Glomerular endothelial cell (primary cell): ENCODE data around the gene PRPF19. TPM values are rescaled to one million over a fixed set of nuclear protein-coding genes. Genes with fewer than 3 reads are reported as not detected.
"Not testable (repeated sequence)": the region's sequence is repeated elsewhere in the genome, so short reads cannot be mapped to it uniquely, and the experiment has no call there.

Source experiments
- DNase-seq: peaks from one replicate; pipeline ENCODE4 v3.0.0-alpha.2; 2011; ENCODE audit warnings: low read depth, low spot score; ENCODE audit errors: extremely low read depth
- total RNA-seq: library from RNA; depleted of rRNA; stranded (reverse); fragments of >200 nt; gene quantifications from 2 replicates; pipeline ENCODE4 v1.2.3, GENCODE V29; 2015

PRPF19 gene
- total RNA-seq, 1 donor from 2014 or later = 98.2 TPM

DNA sequence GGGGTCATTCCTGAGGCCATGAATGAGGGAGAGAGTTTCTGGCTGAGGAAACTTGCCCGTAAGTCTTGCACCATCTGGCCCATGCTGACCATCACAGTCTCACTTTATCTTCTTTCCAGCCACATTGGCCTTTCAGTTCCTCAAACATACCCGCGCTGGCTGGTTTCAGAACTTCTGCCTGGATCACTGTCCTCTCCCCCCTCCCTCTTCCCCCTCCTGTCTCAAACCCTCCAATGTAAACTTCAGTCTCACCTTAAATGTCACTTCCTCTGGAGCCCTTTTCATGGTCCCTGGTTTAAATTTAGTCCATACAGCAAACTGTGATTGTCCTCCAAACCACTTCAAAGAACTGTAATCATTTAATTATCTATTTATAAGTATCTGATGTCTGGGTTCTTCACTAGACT, 3.9 kb upstream of the PRPF19 start:
- no peak for DNase-seq

DNA sequence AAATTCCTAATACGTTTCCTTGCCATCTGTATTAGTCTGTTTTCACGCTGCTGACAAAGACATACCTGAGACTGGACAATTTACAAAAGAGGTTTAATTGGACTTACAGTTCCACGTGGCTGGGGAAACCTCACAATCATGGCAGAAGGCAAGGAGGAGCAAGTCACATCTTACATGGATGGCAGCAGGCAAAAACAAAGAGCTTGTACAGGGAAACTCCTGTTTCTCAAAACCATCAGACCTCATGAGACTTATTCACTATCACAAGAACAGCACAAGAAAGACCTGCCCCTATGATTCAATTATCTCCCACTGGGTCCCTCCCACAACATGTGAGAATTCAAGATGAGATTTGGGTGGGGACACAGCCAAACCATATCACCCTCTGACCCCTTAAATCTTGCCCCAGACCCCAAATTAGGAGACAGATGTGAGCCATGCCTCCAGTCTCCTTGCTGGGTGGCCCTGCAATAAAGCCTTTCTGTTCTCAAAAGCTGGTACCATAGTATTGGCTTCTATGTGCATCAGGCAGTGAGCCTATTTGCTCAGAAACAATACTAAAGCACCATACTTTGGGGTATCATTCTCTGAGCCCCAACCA, 3.4 kb upstream of the PRPF19 start:
- DNase-seq = not testable (repeated sequence)

DNA sequence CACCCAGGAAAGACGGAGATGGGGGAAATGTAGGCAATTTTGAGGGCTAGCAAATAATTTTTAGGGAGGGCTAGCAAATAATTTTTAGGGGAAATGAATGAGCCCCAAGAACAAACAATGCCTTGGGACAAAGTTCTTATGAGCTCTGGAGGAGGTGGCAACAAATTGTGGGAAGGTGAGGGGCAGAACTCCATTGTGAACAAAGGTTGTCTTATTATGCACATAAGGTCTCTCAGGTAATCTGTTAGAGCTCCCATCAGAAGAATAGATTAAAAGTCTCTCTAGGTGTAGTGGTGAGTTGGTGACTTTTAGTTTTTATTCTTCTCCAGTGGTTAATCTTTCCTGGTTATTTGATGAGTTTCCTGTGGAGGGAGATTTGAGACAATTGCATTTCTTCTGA, 2.4 kb upstream of the PRPF19 start:
- DNase-seq = no peak

DNA sequence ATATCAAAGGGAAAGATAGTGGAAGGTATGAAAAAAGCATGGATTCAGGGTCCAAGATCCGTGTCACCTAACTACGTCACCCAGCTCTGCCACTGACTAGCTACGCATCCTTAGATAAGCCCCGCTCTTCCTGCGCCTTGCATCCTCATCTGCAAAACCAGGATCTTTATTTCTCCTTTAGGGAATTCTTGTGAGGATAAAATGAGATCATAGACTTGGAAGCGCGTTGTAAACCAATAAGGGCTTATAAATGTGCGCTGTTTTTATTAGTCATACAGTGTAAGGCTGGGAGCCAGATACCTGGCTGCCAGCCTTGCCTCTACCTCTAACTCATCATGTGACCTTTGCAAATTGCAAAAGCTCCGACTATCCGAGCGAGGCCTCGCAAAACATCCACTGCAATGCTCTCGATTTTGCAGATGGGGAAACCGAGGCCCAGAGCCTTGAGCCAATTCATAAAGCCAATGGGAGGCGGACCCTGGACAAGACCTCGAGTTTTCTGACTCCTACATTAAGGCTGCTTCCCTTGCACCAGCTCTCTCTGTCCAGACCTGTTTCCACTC, 753 bp downstream of the PRPF19 start:
- no peak for DNase-seq

DNA sequence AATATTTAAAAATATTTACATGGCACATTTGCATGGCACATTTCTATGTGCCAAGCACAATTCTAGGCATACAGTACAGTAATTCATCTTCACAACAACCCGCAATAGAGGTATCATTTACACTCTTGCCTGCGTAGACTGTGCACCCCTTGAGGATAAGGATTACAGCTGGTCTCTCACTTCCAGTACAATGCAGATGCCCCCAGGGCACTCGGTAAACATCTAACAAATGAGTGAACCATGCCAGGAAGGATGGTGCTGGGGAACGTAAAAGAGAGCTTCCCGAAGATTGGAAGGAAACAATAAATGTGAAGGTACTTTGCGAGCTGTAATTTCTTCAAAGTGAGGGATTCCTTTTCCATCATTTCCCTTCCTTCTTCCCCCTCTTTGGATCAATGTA, 1.3 kb downstream of the PRPF19 start:
- no peak for DNase-seq

DNA sequence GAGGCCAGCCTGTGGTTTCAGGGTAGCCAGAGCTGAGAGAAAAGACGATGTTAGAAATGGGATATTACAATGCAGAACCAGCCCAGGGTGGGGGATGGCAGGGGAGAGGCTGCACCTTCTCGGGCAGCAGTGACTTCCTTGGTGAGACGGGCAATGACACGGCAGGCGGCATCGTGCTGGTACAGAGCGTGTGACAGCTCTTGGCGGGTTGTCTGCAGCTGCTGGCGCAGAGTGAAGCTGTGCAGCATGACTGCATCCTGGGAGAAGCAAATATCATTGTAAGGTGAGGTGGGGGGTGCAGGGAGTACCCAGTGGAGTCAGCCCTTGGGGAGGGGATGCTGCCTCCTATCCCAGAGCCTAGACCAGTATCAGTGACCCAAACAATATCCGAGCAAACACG, 3.8 kb downstream of the PRPF19 start:
- DNase-seq = no peak

DNA sequence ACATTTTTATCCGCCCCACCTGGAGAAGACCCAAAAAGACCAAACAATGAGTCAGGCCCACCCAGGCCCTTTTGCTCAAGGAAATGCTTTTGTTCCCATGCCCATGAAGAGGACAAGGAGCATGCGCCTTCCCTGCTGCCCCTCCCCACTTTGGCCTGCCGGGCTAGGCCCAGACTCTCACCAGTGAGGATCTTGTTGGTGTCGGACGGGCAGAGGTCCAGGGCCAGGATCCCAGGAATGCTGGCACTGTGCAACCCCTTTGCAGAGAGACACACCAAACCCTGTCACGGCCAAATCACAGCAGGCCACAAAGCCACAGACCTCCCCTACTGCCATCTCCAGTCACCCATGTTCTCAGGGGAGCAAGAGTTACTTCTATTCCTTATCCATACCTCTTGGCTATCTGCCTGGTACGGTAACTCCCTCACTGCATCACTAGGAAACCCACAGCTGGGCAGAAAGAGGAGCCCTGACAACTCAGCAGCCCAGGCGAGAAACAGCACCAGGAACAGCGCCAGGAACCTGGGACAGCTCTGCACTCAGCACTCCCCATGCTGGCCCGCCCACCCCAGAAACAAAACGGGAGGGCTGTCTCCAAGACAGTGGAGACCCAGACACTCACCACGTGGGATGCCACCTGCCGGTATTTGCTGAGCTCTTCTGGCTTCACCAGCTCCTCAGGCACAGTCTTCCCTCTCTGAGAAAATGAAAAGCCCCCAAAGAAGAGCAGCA, 5.5 kb downstream of the PRPF19 start:
- no peak for DNase-seq

DNA sequence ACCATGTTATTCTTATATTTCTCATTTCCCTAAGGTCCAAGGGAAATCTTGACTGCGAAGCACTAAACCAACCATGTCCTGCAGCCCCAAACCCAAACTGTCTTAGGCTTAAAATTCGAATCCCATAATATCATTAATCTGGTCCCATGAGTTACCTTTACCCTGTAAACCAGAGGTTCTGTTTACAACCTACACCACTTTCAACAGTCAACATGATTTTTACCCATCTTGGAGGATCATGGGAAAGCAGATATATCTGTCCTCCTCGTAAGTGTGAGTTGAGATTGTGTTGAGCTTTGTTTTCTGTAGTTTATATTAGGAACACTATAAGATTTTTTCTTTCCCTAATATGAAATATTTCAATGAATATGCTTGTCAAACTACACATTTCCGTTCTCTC, 6.4 kb downstream of the PRPF19 start:
- no peak for DNase-seq

DNA sequence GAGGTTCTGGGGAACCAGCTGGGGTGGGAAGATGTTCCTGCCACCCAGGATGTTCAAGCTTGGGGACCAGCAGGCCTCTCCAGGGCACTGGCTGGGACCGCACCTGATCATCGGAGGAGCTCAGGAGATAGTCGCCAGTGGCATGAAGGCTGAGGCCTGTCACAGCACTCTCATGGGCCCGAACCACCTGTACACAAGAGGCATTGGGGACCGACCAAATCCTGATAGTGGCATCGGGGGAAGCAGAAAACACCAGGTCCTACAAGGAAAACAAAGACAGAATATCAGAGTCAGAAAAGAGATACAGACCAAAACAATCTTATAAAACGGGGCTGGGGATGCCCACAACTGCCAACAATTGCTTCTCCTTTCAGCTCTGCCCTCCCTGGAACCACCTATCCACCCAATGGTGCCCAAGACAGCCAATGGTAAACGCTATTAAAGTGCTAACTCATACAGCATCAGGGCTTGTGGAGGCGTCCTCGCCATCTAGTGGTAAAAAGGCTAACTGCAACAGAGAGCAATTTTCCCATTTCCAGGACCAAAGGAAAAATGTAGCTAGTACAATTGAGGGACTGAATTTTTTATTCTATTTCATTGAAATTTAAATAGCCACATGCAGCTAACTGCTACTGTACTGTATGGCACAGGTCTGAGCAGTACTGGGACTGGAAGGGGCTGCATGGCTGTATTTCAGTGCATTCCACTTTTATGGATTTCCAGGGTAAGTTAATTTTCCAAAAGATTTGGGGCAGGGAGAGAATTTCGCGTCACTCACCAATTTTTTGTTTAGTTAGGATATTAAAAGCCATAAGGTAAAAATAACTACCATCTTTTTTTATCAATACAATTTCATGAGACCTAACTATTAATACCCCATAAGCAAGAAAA, 7.1 kb downstream of the PRPF19 start:
- DNase-seq = no peak

DNA sequence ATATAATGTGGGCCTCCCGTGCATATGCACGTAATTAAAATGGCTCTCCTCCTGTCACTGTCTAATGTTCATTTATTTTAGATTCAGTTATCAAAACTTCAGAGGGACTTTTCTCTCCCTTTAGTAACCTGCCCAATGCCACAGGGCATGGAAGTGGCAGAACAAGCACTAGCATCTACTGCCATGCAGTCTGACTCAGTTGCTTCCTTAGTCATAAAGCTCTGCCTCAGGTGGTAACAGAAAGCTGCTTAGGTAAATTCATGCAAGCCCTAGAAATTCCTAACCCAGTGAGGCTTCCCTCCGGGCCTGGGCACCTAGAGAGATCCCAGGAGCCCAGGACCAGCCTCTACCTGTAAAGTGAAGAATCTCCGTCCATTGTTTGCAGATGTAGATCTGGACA, 8.9 kb downstream of the PRPF19 start:
- DNase-seq = no peak

DNA sequence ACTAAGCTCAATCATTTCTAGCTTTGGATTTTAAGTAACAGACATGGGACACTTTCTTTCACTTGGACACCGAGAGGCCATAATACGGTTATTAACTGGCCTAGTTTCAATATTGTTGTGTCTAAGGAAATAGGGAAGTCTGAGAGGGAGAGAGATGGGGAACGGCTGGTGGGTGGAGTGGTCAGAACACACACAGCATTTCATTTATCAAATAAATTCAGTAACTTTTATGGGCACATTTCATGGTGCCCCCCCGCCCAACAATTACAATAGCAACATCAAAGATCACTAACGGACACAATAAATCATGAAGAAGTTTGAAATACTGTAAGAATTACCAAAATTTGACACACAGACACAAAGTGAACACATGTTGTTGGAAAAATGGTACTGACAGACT, 10.7 kb downstream of the PRPF19 start:
- no peak for DNase-seq

DNA sequence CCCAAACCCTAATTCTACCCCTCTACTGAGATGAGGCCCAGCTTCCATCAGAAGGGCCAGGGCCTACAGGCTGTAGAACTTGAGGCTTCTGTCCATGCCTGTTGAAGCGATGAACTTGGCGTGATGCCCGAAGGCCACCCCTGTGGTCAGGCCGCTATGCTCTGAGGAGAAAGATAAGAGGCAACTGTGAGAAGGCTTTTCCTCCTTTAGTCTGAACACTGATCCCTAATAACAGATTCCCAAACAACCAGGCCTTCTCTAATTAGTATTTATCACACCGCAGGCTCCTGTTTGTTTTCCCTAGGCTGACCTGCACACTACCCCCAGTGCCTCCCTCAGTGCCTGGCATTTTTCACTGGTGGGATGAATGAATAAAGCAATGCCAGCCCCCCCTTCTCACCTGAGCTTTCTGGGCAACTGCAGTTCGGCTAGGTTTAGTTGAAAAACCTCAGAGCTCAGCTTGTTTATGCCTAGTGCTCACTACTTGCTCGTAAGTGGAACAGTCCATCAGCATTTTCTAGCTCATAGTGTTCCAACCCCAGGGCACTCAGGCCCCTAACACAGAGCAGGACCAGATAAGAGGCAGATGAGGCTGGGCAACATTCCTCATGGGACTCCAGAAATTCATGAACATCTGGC, 15.2 kb downstream of the PRPF19 start:
- DNase-seq = no peak

DNA sequence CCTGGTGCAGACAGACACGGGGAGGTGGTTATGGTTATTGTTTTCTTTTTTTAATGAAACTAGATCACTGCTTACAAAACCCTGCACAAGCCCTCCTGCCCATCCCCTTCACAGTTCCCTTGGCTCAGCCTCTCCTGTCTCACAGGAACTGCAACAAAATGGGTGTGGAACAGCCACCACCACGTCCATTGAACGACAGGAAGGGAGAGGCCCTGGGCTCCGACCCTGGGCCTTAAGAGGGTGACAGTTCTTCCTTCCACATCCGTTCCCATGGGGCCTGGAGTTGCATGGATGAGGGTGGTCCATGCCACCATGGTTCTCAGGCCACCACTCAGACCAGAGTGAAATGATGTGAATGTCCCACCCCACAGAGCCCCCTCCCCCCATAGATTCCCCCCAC, 15.7 kb downstream of the PRPF19 start:
- no peak for DNase-seq

DNA sequence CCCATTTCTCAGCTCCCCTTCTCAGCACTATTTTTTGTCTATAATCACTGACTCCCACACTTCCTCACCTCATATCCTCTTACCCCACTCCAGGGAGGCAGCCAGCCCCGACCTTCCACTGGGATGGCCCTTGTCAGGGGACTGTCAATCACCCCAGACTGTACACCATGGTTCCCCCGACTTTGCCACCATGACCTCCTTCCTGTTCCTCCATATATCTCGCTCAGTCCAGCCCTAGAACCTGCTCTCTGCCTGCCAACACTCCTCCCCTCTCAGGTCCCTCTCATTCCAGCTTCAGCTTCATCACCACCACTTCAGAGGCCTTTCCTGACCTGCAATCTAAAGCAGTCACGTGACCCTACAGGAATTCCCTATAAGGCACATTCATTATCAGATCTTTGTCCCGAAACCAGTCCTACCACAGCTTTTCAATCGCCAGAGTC, 16.5 kb downstream of the PRPF19 start:
- DNase-seq = no peak

DNA sequence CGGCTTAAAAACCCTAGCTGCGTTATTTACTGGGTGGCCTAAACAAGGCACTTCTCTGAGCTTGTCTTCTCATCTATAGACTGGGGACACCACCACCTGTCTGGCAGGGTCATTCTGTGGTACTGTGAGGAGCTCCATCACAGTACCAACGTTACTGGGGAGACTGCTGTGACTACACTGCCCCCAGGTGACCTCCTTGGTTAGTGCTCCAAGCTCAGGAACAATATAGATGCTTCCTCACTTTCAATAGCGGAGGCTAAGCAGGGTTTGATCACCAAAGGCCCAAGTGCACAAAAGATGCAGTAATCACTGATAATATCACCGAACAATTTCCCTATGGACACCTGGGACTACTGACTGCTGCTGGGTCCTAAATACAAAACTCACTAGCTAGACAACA, 18.8 kb downstream of the PRPF19 start:
- no peak for DNase-seq

DNA sequence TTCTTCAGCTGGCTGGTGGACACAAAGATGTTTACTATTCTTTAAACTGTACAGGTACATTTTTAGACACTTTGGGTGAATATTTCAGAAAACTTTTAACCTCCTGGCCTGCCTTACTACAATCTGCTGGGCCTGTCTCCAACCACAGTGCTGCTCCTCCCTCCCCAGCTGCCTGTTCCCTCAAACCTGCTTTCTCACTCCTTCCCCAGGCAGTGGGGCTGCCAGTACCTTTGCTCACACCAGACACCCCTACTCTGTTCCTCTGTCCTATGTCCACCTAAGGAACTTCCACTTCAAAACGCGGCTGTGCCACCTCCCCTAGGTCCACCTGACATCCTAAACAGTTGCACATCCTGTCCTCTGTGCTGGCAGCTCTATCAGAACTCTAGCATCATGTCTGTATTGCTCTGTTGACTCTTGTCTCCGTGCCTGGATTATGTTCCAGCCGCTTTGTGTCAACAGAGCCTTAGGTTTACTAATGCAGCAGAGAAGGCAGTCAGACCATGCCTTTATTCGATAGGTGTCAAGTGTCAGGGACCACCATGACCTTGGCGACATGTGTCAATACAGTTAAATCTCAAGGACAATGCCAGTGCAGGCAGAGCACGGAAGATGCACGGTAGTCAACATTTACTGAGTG, 25.6 kb downstream of the PRPF19 start:
- DNase-seq = no peak

DNA sequence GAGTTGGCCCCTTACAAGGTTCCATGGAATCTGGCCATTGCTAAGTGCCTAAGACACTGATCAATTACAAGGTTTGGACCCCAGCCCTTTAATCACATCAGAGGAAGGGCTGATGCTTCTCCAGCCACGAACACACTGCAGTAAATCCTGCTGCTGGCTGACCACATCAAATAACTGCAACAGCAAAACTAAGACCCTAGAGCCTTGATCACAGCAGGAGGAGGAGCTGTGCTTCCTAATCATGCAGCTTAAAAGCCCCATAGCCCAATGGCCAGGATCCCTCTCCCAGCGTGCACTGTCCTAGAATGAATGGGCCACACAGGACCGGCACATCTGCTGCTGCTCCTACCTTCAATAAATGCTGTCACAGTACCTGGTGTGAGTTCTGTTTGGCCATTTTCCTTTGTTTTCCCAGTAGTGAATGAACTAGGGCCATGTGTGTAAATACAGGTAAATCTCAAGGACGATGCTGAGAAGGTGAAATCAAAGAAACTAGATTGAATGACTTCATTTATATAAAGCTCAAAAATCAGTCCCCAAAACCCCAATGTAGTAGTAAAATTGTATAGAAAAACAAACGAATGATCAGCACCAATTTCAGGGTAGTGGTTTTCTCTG, 26.3 kb downstream of the PRPF19 start:
- DNase-seq = no peak

DNA sequence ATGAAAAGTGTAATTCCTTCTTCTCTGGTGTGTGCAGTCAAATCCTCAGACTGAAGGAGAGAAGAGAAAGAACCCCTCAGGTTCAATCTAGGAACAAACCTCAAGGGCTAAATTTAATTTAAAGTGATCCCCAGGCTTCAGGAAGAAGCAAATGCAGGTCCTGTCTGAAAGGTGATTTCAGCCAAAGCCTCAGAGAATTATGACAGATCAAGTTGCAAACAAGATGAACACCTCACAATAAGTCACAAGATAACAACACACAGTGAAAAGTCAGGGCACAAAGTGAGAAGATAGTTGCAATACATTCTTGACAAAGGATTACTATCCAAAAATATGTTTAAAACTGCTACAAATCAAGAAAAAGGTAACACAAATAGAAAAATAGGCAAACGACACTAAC, 27.3 kb downstream of the PRPF19 start:
- no peak for DNase-seq

DNA sequence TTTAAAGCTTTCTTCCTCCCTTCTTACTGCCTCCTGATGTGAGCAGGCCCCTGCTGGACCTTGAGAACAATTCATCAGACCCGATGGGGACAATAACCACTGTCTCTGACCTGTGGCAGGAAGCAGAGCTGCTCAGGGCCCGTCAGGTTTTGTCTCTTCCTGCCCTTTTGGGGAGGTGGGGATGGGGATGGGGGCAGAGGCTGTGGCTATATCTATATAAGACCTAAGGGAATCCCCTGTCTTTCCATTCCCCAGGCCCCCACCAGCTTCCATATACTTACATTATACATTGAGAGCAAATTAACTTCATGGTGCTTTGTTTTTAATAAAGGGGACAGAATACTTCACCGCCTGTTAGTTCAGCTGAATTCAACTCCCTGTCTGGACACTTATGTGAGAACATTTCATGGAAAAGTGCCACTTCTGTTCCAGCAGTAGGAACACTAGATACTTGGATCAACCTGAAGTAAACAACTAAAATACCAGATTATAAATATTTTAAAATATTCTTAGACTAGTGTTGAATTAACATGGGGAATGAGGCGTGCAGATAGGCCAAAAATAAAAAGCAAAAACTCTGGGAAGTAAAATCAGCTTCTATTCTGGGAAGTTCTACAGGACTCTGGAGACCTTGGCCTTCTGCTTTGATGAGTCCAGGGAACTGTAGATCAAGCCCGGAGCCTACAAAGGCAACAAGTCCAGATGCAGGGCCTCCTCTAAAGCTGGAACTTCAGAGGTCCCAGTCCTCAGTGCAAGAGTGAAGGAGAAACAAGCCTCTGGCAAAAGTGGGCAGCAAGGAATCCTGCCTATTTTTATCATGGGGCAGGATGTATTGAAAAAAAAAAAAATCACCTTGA, 27.9 kb downstream of the PRPF19 start:
- DNase-seq = no peak
